Measurements from ENCODE around the gene DNAJB11. TPM values are rescaled to one million over a fixed set of nuclear protein-coding genes. Genes with fewer than 3 reads are reported as not detected.

Gene DNAJB11
- total RNA-seq = 10 to 100 TPM; 24.3 to 47.5 (median 44.7) TPM

GRCh38 chr3:186570096-186570940, at the start of gene DNAJB11:
Gene DNAJB11 (plus strand): TSS chr3:186570720. CDS start chr3:186570898, 178 bp downstream.
- Histone ChIP-seq H3K4me1 (peaks cover 0 to 50% (median 20%) of the 10 kb centered on the region in 4 donors), H3K27me3 (no peaks in the 10 kb centered on the region), H3K27ac (peak within 1 kb of the TSS; percentile 75 to 97 (median 94)), H3K36me3 (peaks cover 0 to 30% (median 0%) of the 10 kb centered on the region in 3 donors), H3K4me3 (peak within 1 kb of the TSS; percentile 54 to 91 (median 74)), H3K9me3 (no peaks in the 10 kb centered on the region)
- TF ChIP-seq EP300 (IDR thresholded peaks at IDR 0.05) = peak; percentile 82 to 92
- TF ChIP-seq CTCF (IDR thresholded peaks at IDR 0.05) = peak in 2 of 5 experiments; percentile 46 to 61
- TF ChIP-seq POLR2A (IDR thresholded peaks at IDR 0.05) = peak; percentile 48 to 54
- 0 to 1% methylated on average over 31 to 44 of the region's 59 CpGs for WGBS, 2 donors
- peak; percentile 96 to 97 for DNase-seq (ENCODE audit: low spot score in 2 of 2)

GRCh38 chr3:186520957-186521842, 49.3 kb upstream of the DNAJB11 start:
- no peaks in the 10 kb centered on the region for H3K27me3 ChIP-seq
- no peaks in the 10 kb centered on the region for H3K36me3 ChIP-seq
- peaks cover 0 to 9% (median 0%) of the 10 kb centered on the region in 4 donors for H3K9me3 ChIP-seq
- no peak for DNase-seq (ENCODE audit: low spot score in 2 of 2)
- H3K27ac ChIP-seq = no peak overlapping the region
- no peak overlapping the region for H3K4me3 ChIP-seq
- 73 to 75% methylated on average over 10 of the region's 10 CpGs for WGBS, 2 donors
- H3K4me1 ChIP-seq = no peaks in the 10 kb centered on the region
- TF ChIP-seq POLR2A (IDR thresholded peaks at IDR 0.05) (no peak), CTCF (IDR thresholded peaks at IDR 0.05) (no peak), EP300 (IDR thresholded peaks at IDR 0.05) (no peak)

- no peak for TF ChIP-seq EP300 (IDR thresholded peaks at IDR 0.05)
- TF ChIP-seq CTCF (IDR thresholded peaks at IDR 0.05) = no peak
- TF ChIP-seq POLR2A (IDR thresholded peaks at IDR 0.05) = no peak
- Histone ChIP-seq H3K4me1 (no peaks in the 10 kb centered on the region), H3K27me3 (no peaks in the 10 kb centered on the region), H3K9me3 (no peaks in the 10 kb centered on the region), H3K27ac (no peak overlapping the region), H3K36me3 (no peaks in the 10 kb centered on the region), H3K4me3 (no peak overlapping the region)
- DNase-seq (ENCODE audit: low spot score in 2 of 2) = no peak
- WGBS, 2 donors = 83% methylated on average over 6 of the region's 6 CpGs
Measured at GRCh38 chr3:186523022-186523421, 47.5 kb upstream of the DNAJB11 start.

- Histone ChIP-seq H3K27me3 (no peaks in the 10 kb centered on the region), H3K9me3 (no peaks in the 10 kb centered on the region), H3K36me3 (no peaks in the 10 kb centered on the region), H3K27ac (no peak overlapping the region), H3K4me1 (no peaks in the 10 kb centered on the region), H3K4me3 (no peak overlapping the region)
- 15 to 21% methylated on average over 2 of the region's 2 CpGs for WGBS, 2 donors
- TF ChIP-seq CTCF (IDR thresholded peaks at IDR 0.05) (no peak), POLR2A (IDR thresholded peaks at IDR 0.05) (no peak), EP300 (IDR thresholded peaks at IDR 0.05) (no peak)
- no peak for DNase-seq (ENCODE audit: low spot score in 2 of 2)
Measured at GRCh38 chr3:186523434-186523833, 47.1 kb upstream of the DNAJB11 start.

Data from tibial nerve (tissue), 4 donors.